A549 treated with CpdA at 1 μM for 4 hours (cell line): Measurements from ENCODE around the gene ERVV-1. TPM values are rescaled to one million over a fixed set of nuclear protein-coding genes. Genes with fewer than 3 reads are reported as not detected.

ENCODE experiments used
- total RNA-seq: library from RNA; stranded (reverse); fragments of 200-300 nt; extraction: Qiagen RNA extraction; gene quantifications from 5 replicates; pipeline ENCODE4 v1.2.3, GENCODE V29; 2022; ENCODE audit warnings: low read depth

Gene ERVV-1, protein sequence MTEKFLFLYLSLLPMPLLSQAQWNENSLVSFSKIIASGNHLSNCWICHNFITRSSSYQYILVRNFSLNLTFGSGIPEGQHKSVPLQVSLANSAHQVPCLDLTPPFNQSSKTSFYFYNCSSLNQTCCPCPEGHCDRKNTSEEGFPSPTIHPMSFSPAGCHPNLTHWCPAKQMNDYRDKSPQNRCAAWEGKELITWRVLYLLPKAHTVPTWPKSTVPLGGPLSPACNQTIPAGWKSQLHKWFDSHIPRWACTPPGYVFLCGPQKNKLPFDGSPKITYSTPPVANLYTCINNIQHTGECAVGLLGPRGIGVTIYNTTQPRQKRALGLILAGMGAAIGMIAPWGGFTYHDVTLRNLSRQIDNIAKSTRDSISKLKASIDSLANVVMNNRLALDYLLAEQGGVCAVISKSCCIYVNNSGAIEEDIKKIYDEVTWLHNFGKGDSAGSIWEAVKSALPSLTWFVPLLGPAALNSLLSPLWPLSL
- not detected in 5 replicates for total RNA-seq

DNA sequence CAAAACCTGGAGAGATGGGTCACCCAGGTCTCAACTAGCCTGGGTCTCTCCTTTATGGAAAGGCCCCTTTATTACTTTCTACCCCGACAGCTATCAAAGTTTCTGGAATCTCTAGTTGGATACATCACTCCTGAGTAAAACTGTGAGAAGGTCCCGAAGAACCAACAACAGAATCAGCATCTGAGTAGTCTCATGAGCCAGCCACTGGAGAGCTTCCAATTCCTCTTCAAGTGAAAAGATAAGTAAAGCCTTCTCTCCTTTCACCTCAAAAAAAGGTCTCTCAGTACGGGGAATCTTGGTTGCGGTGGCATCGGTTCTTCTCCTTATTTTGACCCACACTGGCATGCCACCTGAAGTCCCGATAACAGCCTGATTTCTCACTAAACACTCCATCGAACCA, at the start of gene ERVV-1:
Gene ERVV-1 (plus strand): TSS at position 301 of the 400 bp plus-strand sequence. CDS start 170 bp downstream, outside the sequence.

Other genes starting within 250 kb of the ERVV-1 start
- gene ZNF600, start 227.1 kb upstream of the ERVV-1 start, total RNA-seq = 0.18 to 0.33 TPM (median 0.25 TPM) in 4 of 5 replicates, not detected in the other
- 0.42 to 2.6 TPM (median 1.7 TPM) in 5 replicates for gene ZNF28, start 192.3 kb upstream of the ERVV-1 start, total RNA-seq
- gene ZNF468, start 156.3 kb upstream of the ERVV-1 start, total RNA-seq = 0.44 to 1.1 TPM (median 0.58 TPM) in 5 replicates
- gene ZNF320, start 116.3 kb upstream of the ERVV-1 start, total RNA-seq = not detected in 5 replicates
- gene ZNF888, start 90.5 kb upstream of the ERVV-1 start, total RNA-seq = 0.01 TPM in 1 of 5 replicates, not detected in the others
- gene ZNF816, start 51.0 kb upstream of the ERVV-1 start, total RNA-seq = 0.08 to 0.13 TPM in 2 of 5 replicates, not detected in the others
- gene ERVV-2, start 30.8 kb downstream of the ERVV-1 start, total RNA-seq = not detected in 5 replicates
- 6.7 to 11.0 TPM (median 7.7 TPM) in 5 replicates for gene ZNF160, start 89.5 kb downstream of the ERVV-1 start, total RNA-seq
- gene ZNF415, start 119.0 kb downstream of the ERVV-1 start, total RNA-seq = not detected in 5 replicates
- not detected in 5 replicates for gene ZNF347, start 145.1 kb downstream of the ERVV-1 start, total RNA-seq
- gene ZNF665, start 179.4 kb downstream of the ERVV-1 start, total RNA-seq = not detected in 5 replicates
- not detected in 5 replicates for gene ZNF677, start 241.0 kb downstream of the ERVV-1 start, total RNA-seq
- not detected in 5 replicates for gene VN1R2, start 244.4 kb downstream of the ERVV-1 start, total RNA-seq